ENCODE measurements around the gene SYDE2. TPM values are rescaled to one million over a fixed set of nuclear protein-coding genes. Genes with fewer than 3 reads are reported as not detected.

Gene SYDE2
- total RNA-seq, 1 donor from 2014 or later = 5.9 TPM

DNA sequence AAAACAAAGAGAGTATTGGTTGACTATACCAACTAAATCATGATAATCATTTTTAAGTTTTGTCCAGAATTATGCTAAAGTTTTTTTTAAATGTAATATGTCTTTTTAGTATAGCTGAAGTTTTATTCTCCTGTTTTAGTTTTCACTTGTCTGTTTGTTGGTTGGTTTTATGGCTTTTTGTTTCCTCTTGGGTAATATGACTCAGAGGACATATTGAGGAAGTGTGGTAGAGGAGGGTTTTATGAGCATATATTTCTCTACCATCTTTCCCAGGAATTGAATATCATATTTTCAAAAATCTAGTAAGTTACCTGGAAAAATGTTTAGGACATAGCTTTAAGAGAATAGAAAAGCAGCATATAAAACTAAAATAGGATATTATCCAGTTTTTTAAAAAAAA lies 84.0 kb downstream of the SYDE2 start:
- Mint-ChIP-seq H3K9me3 (no peaks in the 10 kb centered on the region), H3K4me3 (no peak overlapping the region), H3K36me3 (ENCODE audit: low read depth) (no peaks in the 10 kb centered on the region), H3K27ac (ENCODE audit: unreplicated experiment) (no peak overlapping the region), H3K4me1 (no peaks in the 10 kb centered on the region), H3K27me3 (ENCODE audit: low read depth) (no peaks in the 10 kb centered on the region)
- TF ChIP-seq, protein P1, sequence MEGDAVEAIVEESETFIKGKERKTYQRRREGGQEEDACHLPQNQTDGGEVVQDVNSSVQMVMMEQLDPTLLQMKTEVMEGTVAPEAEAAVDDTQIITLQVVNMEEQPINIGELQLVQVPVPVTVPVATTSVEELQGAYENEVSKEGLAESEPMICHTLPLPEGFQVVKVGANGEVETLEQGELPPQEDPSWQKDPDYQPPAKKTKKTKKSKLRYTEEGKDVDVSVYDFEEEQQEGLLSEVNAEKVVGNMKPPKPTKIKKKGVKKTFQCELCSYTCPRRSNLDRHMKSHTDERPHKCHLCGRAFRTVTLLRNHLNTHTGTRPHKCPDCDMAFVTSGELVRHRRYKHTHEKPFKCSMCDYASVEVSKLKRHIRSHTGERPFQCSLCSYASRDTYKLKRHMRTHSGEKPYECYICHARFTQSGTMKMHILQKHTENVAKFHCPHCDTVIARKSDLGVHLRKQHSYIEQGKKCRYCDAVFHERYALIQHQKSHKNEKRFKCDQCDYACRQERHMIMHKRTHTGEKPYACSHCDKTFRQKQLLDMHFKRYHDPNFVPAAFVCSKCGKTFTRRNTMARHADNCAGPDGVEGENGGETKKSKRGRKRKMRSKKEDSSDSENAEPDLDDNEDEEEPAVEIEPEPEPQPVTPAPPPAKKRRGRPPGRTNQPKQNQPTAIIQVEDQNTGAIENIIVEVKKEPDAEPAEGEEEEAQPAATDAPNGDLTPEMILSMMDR (conservative IDR thresholded peaks at IDR 0.05) = no peak
- no peak for DNase-seq (ENCODE audit: low read depth, low spot score)

DNA sequence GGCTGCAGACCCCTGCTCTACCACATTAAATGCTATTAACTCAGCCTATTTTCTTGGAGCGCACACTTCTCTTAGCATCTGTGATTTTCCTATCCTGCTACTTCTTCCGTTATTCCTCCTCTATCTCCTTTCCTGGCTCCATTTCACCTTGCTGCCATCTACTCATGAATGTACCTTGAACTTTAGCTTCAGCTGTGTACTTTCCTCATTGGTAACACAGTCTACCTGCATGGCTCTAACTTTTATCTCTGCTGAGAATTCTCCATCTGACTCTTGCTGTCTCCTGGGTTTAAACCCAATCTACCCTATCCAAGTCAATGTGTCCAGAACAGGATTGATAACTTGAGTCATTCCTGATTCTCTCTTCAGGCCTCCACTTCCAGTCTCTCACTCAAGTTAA lies 84.9 kb downstream of the SYDE2 start:
- TF ChIP-seq, protein P1 (conservative IDR thresholded peaks at IDR 0.05) = no peak
- no peaks in the 10 kb centered on the region for H3K4me1 Mint-ChIP-seq
- H3K36me3 Mint-ChIP-seq (ENCODE audit: low read depth) = no peaks in the 10 kb centered on the region
- no peaks in the 10 kb centered on the region for H3K27me3 Mint-ChIP-seq (ENCODE audit: low read depth)
- no peak overlapping the region for H3K4me3 Mint-ChIP-seq
- no peak for DNase-seq (ENCODE audit: low read depth, low spot score)
- H3K27ac Mint-ChIP-seq (ENCODE audit: unreplicated experiment) = no peak overlapping the region
- no peaks in the 10 kb centered on the region for H3K9me3 Mint-ChIP-seq

DNA sequence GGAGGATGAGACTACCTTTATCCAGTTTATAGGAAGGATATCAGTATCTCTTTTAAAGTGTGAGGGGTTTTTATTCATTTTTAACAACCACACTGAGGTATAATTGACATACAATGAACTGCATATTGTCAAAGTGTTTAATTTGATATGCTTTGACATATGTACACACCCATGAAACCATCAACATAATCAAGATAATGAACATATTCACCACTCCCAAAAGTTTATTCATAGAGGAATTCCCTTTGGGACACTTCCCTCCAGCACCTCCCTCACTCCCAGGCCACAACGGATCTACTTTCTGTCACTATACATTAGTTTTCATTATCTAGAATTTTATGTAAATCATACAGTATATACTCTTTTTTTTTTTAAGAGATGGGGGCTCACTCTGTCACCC lies 89.1 kb downstream of the SYDE2 start:
- no peak for DNase-seq (ENCODE audit: low read depth, low spot score)
- H3K36me3 Mint-ChIP-seq (ENCODE audit: low read depth) = no peaks in the 10 kb centered on the region
- no peaks in the 10 kb centered on the region for H3K9me3 Mint-ChIP-seq
- no peak overlapping the region for H3K27ac Mint-ChIP-seq (ENCODE audit: unreplicated experiment)
- H3K27me3 Mint-ChIP-seq (ENCODE audit: low read depth) = peaks cover 11% of the 10 kb centered on the region
- no peaks in the 10 kb centered on the region for H3K4me1 Mint-ChIP-seq
- TF ChIP-seq, protein P1 (conservative IDR thresholded peaks at IDR 0.05) = no peak
- H3K4me3 Mint-ChIP-seq = no peak overlapping the region

DNA sequence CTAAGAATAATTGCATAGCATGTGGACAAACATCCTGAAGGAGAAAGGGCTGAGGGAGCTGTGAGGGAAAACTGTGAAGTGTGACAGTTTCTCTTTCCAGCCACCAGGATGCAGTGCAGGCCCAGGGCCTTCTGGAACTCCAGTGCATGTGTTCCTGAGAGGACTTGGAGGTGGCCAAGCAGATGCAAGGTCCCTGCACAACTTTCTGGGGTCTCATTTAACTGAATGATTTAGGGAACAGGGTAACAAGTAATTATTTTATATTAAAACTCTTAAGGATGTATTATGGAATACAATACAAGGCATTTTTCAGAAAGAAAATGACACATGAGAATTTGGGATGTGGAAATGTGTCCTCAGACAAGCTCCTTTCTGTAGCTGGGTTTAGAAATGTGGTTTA lies 91.3 kb downstream of the SYDE2 start:
- Mint-ChIP-seq H3K36me3 (ENCODE audit: low read depth) (no peaks in the 10 kb centered on the region), H3K9me3 (no peaks in the 10 kb centered on the region), H3K4me3 (no peak overlapping the region), H3K27ac (ENCODE audit: unreplicated experiment) (no peak overlapping the region), H3K27me3 (ENCODE audit: low read depth) (peaks cover 25% of the 10 kb centered on the region), H3K4me1 (no peaks in the 10 kb centered on the region)
- TF ChIP-seq, protein P1 (conservative IDR thresholded peaks at IDR 0.05) = peak; percentile 80
- peak; percentile 19 for DNase-seq (ENCODE audit: low read depth, low spot score)

Small RNA genes within 50 kb of the gene (microRNA-seq; reads per million reads assigned to microRNA genes)
- gene MIR4423 = 5.9 reads per million, percentile 3 among the genes with 10 or more reads in this experiment

Other genes starting within 250 kb of the SYDE2 start
- gene MCOLN2, start 203.9 kb downstream of the SYDE2 start, total RNA-seq = 0.52 and 1.0 TPM in 2 replicates
- gene MCOLN3, start 152.5 kb downstream of the SYDE2 start, total RNA-seq = 0.09 TPM in 1 of 2 replicates, not detected in the other
- 30.9 and 37.3 TPM in 2 replicates for gene C1orf52, start 58.6 kb upstream of the SYDE2 start, total RNA-seq
- 18.5 and 22.8 TPM in 2 replicates for gene BCL10, start 75.6 kb upstream of the SYDE2 start, total RNA-seq

Measured in neural crest cell (in vitro differentiated cells).